GM19397 (cell line): ENCODE data around the gene PRPF8.
A peak's percentile ranks its signal among the peaks of the same experiment; 100 is the strongest.
"Not testable (repeated sequence)": the region's sequence is repeated elsewhere in the genome, so short reads cannot be mapped to it uniquely, and the experiment has no call there.

Source experiments
- ATAC-seq: cut with Tn5 transposase; IDR thresholded peaks from one replicate; pipeline ENCODE4 v1.9.1; 2021; ENCODE audit warnings: mild to moderate bottlenecking, moderate library complexity; ENCODE audit not compliant: unreplicated experiment

The PRPF8 gene

GRCh38 chr17:1716912-1717695 lies 32.4 kb upstream of the PRPF8 start:
- peak; percentile 35 for ATAC-seq

DNA sequence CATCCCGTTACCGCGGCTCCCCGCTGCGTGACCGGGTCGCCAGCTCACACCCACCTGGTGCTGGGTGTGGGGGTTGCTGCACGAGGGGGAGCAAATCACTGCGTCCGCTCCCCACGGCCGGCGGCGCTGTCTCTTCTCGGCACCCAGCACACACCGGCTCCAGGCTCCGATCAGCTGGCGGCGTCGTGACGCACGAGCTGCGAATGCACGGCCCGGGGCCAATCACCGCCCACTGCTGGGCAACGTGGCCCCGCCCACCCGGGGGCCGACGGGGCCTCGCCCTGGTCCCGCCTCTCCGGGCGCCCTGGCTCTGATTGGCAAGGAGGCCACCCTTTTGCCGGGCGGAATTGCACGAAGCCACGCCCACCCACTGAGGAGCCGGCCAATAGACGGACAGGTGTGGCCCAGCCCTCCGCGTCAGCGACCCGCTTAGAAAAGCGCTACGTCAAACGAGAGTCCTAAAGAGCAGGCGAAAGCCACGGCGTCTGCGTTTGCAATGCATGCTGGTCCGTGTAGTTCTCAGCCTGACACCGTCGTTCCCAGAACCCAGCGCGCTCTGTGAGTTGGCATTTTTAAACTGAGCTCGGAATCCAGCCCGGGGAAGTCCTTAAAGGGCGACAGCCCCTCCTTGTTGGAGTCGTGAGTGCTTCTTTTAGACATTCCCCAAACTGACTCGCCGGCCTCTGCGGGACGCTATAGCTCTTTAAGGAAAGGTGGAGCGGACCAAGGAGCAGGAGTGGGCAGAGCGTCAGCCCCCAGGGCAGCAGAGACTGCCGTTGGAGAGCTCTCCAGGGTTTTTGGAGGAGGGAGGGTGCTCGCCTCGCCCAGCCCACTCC lies 31.6 kb upstream of the PRPF8 start:
- ATAC-seq = peak; percentile 75

DNA sequence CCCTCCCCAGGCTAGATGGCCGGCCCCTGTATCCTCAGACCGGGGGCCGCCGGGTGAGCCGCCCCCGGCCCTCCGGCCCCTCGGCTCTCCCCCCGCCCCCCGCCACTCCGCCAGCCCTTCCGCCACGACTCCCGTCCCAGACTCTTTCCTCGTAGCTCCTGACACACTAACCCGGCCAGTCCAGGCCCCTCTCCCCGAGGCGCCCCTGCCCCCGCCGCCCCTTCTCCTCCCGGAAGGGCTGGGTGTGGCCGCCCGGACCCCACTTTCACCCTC lies 31.1 kb upstream of the PRPF8 start:
- no peak for ATAC-seq

GRCh38 chr17:1714980-1715802 lies 30.5 kb upstream of the PRPF8 start:
- ATAC-seq = no peak

DNA sequence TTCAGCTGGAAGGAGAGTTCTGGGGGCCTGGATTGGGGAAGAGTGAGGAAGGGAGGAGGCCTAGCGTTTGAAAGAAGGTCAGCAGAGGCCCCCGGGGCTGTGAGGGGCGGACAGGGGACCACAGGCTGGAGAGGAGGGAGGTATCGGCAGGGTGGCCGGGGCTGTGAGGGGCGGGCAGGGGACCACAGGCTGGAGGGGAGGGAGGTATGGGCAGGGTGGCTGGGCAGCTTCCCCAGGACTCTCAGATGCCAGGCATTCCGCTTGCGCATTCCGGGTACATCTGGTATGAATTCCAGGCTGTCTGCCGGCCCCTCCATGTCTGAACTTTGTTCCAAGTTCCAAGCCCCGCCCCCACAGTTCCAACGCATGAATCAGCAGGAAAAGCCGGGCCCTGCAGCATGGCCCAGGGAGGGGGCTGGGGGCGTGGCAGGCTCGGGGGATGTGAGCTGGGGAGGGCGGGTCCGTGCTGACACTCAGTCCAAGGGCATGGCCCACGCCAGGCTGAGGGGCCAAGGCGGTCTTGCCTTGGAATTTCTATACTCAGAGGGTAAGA lies 29.8 kb upstream of the PRPF8 start:
- no peak for ATAC-seq

- no peak for ATAC-seq
Measured at GRCh38 chr17:1713878-1714426, 29.3 kb upstream of the PRPF8 start.

DNA sequence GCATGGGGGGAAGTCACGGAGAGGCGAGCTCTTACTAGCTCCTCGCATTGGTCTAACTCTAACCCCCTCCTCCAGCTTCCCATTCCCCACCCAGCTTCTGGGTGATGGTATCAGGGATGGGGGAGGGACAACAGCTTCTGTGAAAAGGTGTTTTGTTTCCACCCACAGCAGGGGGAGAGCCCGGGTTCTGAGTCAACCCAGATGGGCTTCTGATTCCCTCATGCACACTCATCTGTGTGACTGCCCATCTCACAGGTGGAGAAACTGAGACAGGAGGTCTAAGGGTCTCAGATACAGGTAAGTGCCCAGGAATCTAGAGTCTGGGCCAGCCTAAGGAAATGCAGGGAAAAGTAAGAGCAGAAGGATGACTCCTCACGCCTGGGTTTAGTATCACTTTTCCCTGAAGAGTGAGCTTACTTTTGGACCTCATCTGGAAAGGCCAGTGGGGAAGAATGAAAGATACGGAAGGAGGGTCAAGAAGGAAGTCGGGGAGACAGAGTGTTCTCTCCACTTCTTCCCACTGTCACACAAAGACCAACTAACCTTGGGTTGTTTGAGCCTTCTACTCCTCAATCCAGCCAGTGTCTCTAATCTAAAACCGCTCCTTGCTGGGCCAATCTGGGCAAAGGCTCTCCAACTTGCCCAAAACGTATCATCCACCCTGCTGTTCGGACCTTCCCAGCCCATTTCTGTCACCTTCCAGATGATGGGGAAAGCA lies 28.7 kb upstream of the PRPF8 start:
- ATAC-seq = no peak

DNA sequence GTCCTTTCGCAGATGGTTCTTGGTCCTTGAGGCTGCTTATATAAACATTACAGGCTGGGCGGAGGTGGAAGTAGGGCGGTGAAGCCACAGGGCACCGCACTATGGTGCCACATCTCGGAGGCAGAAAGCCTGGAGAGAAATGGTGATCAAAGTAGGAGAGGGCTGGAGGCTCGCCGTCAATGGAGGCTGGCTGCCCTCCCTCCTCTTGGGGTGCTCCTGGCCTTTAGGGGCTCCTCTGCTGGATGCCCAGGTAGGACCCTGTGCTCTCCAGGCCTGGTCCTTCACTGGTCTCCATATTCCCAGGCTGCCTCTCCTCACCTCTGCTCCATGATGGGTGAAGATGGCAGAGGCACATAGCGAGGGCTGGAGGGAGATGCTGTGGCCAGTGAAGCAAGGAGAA lies 27.6 kb upstream of the PRPF8 start:
- no peak for ATAC-seq

- no peak for ATAC-seq
Measured at GRCh38 chr17:1711804-1712203, 27.1 kb upstream of the PRPF8 start.

DNA sequence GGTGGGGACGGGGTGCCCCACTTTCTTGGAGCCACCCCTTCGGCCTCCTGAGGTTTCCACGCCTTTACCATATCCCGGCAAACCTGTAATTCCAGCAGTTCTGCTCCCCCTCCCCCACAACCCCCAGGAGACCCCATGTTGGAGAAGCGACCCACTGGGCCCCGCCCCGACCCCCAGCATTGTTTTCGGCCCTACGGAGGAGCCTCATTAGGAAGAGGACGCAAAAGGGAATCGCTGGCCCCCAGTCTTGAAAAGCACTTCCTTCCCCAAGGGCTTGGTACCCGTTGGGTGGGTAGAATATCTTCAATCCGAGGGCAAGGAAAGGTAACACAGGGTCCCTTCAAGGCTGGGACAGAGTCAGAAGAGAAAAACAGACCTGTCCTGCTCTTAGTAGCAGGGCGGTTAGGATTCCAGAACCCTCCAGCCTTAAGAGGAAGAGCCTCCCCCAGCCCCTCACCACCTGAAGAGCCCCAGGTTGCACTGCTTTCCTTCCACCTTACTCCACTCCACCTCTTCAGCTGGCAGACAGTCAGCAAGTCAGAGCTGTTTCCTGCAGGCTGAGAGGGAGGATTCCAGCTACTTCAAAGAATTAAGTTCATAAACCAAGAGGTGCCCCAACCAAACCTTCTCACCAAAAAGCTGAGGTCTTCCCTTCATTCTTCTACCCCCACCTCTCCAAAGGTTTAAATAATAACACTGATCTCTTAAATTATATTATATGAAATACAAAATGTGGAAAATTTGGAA lies 26.3 kb upstream of the PRPF8 start:
- no peak for ATAC-seq

DNA sequence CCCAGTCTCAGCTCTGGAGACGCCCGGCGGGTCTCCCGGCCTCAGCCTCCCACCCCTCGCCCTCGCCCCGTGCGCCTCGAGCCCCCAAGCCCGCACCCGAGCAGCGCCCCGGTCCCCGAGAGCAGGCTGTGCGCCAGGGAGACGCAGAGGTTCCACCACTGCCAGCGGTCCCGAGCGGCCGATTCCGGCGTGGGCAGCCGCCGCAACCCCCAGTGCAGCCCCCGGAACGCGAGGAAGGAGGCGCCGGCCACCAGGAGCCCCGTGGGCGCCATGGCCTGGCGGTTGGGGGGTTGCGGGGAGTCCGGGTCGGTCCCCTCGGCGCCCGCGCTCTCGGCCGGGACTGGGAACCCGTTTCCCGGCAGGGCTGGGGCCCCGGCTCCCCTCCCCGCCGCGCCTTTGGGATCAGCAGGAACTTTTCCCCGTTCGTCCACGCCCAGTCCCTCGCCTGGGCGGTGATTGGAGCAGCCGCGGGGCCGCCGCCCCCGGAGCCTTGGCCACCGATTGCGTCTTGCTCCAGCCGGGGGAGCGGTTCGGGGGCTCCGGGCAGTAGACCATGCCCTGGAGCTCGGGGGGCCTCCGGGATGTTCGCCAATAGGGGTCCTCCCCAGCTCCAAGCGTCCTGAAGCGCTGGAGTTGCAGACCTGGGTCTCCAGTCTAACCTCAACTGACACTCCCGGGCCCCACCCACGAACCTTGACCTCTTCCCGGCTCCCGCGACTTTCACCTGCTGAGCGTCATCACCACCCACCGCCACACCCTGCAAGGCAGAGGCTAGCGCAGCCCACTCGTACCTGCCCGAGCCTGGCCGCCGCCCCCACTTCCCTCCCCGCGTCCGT lies 25.5 kb upstream of the PRPF8 start, which contains the start of gene TLCD2:
Gene TLCD2, minus strand, starts transcription at position 407 of the 836 bp plus-strand sequence. Its CDS starts 135 bp downstream, at position 272.
- ATAC-seq = no peak

GRCh38 chr17:1709403-1709951 lies 24.8 kb upstream of the PRPF8 start:
- ATAC-seq = no peak

GRCh38 chr17:1708791-1709346 lies 24.2 kb upstream of the PRPF8 start:
- not testable (repeated sequence) for ATAC-seq

DNA sequence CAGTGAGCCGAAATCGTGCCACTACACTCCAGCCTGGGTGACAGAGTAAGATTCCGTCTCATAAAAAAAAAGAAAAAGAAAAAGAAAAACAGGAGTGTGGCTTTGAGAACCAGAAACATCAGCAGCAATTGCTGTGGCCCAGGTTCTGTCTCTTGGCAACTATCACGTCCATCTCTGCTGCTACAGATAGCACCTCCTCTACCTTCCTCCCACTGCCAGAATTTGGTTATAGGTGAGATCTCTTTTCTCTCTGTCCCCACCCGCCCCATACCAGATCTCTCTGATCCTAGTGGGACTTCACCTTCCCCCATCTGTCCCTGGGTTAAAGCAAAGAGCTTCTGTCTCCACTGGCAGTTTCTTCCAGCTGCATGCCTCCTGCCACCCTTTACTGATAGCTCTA lies 22.4 kb upstream of the PRPF8 start:
- ATAC-seq = no peak

DNA sequence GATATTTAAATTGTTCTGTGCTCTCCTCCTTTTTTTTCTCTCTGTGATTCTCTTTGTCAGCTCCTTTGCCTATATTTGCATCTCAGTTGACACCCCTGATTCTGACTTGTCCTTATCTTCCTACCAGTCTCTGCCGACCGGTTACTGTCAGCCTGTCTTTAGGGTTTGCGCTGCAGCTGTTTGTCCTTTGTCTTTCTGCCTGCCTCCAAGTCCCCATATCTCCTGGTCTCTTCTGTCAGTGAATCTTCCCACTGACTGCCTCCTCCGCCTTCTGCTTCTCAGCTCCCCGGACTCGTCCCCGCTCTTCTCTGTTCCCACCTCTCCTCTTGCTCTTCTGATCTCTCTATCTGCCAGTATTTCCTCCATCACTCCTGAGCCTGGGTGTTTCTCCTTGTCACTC lies 20.3 kb upstream of the PRPF8 start:
- no peak for ATAC-seq

DNA sequence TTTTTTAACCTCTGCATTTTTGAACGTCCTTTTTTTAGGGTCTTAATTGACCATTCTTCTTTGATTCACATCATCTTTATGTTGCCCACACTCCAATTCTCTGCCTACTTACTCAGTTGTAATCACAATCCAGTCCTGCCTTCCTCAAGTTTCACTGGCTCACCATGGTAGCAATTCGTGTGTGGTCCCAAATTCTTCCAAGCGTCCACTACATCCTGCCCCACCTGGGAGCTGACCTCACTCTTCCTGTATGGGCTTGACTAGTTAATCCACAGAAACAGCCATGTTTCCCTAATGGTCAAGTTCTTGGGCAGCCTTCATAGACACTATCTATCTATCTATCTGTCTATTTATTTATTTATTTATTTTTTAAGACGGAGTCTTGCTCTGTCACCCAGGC lies 18.4 kb upstream of the PRPF8 start:
- ATAC-seq = no peak

GRCh38 chr17:1699891-1700290 lies 15.2 kb upstream of the PRPF8 start:
- ATAC-seq = not testable (repeated sequence)

DNA sequence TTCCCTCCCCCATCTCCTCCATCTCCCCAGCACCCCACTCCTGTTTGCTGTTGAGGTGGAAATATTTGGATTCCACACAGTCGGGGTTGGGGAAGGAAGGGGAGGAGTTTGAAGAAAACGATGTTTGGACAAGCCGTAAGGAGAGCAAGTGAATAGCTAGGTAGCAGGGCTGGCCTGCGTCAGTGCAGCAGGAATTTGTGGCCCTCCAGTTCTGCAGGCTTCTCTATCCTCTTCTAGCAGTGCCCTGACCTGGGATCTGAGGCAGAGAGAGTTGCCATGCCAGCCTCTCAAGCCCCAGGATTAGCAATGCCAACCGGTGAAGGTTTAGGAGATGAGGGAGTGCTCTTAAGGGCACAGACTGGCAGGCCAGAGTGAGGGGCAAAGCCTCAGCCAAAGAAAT lies 13.0 kb upstream of the PRPF8 start:
- ATAC-seq = no peak
